Pons (tissue), 1 donor: Measurements from ENCODE around the gene COQ4.
A peak's percentile ranks its signal among the peaks of the same experiment; 100 is the strongest.

Source experiments
- DNase-seq: peaks from one replicate; pipeline ENCODE4 v3.0.0-alpha.2; 2016; ENCODE audit warnings: low spot score

The COQ4 gene

GRCh38 chr9:128372784-128373183 is 50.1 kb downstream of the COQ4 start:
- DNase-seq = peak; percentile 51

- peak; percentile 98 for DNase-seq
Measured at GRCh38 chr9:128374221-128374675, 51.6 kb downstream of the COQ4 start.

- no peak for DNase-seq
Measured at GRCh38 chr9:128375865-128376264, 53.2 kb downstream of the COQ4 start.

- DNase-seq = peak; percentile 69
Measured at GRCh38 chr9:128382261-128382660, 59.6 kb downstream of the COQ4 start.

GRCh38 chr9:128383007-128383753 is 60.5 kb downstream of the COQ4 start:
- peak; percentile 90 for DNase-seq
